HG03521 (cell line): ENCODE data around the gene GPR3.
"Not testable (repeated sequence)": the region's sequence is repeated elsewhere in the genome, so short reads cannot be mapped to it uniquely, and the experiment has no call there.

Experiments
- ATAC-seq: cut with Tn5 transposase; IDR thresholded peaks from one replicate; pipeline ENCODE4 v1.9.1; 2021; ENCODE audit warnings: mild to moderate bottlenecking, moderate library complexity; ENCODE audit not compliant: unreplicated experiment

GPR3 gene

DNA sequence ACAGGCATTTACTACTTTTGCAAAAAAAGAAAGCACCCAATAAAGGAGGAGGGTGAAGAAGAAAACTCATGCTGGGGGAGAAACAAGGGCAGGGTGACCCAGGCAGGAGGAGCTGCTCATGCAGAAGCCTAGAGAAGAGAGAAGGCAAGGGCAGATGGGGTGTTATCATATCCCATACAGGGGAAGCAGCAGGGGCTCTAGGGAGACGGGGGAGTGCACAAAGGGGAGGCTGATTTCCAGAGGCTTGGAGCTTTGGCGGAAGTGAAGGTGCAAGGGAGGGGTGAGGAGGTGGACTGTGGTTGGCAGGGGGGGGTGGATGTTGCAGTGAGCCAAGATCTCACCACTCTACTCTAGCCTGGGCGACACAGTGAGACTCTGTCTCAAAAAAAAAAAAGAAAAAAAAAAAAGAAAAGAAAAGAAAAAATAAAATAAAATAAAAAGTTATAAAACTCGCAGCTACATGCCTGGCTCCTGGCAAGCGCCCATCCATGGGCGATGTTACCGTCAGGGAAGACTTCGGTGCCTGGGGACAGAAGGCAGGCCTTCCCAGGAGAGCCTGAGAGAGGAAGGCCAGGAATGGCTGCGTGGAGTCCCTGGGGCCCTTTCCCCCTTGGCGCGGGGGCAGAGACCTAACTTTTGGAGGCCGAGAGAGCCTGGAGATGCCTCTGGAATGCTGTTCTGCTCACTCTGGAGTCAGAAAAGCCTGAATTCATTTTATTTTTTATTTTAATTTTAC is 14.5 kb upstream of the GPR3 start:
- ATAC-seq: no peak

DNA sequence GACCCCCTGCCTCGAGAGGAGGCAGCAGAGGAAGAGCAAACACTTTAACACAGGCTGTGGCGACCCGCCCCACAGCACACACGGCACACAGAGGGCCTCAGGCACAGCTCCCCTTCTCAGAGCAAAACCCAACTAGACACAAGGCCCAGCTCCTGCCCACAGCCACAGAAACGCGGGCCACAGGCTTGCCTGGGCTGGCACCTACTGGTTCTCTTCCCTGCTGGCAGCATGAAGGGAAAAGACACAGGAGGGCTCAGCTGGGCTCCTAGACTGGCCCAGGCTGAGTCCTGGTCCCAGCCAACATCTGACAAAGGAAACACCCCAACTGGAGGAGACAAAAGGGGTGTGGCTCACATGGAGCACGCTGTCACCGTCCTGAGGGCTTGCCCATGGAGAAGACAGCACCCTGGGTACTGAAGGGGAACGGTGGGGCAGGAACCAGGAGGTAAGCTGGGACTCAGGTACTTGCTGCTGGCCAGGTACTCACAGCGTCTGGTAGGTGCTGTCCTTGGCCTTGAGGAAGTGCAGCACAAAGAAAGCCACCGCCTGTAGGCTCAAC is 12.8 kb upstream of the GPR3 start:
- ATAC-seq: no peak

DNA sequence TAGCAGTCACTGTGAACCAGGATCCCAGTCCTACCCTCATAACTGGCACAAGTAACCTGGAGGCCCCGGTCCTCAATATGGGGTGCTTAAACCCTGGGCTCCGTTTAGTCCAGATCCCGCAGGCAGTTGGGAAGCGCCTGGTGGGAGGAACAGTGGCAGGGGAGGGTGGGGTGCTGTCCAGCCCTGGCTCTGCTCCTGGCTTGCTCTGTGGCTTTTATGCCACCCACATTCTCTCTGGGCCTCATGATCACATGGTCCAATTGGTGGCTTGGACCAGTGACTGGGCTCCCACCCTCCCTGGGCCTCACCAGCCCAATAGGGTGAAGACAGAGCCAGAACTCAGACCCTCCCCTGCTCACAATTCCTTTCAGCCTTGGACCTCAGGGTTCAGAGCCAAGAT is 12.2 kb upstream of the GPR3 start:
- ATAC-seq: no peak

DNA sequence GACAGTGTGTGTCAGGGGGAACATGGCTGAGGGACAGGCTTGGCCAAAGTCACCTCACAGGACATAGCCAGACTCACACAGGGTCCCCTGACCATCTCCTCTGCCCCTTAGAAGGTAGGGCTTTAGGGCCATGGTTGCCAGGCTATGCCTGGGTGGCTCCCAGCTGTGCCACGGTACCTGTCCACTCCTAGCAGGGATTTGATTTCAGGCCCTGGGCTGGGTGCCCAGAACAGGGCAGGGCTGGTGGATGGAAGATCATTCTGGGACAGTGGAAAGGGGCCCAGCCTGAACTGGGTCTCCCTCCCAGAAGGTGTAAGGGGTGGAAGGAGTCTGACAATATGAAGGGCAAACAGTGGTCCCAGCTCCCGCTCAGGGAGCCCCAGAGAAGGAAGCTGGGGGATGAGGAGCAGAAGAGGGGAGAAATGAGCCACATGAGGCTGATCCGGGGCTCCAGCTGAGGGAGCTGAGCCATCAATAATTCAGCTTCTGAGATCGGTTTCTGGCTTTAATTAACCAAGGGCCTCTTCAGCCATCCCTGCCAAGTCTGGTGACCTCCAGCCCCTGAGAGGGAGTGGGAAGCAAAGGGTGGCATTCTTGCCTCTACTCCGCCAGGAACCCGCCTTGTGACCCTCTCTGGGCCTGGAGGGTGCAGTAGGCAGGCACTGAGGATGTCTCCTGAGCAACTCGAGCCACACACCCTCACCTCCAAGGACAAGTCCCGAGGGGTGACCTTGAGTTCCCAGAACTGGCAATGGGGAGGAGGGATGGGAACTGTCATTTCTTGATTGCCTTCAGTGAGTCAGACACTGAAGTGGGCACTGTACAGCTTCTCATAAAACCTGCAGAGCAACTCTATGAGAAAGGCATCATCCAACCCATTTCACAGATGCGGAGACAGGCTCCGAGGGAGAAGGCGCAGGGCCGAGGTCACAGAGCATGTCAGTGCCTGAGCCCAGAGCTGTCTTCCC is 11.4 kb upstream of the GPR3 start:
- no peak for ATAC-seq

- ATAC-seq: no peak
These were observed 10.3 kb upstream of the GPR3 start for GRCh38 chr1:27381969-27382762.

- no peak for ATAC-seq
These were observed 9.3 kb upstream of the GPR3 start, which contains the start of gene CD164L2 for GRCh38 chr1:27383039-27383605. CD164L2 (minus strand) TSS chr1:27383333; CDS start chr1:27383239, 94 bp downstream.

DNA sequence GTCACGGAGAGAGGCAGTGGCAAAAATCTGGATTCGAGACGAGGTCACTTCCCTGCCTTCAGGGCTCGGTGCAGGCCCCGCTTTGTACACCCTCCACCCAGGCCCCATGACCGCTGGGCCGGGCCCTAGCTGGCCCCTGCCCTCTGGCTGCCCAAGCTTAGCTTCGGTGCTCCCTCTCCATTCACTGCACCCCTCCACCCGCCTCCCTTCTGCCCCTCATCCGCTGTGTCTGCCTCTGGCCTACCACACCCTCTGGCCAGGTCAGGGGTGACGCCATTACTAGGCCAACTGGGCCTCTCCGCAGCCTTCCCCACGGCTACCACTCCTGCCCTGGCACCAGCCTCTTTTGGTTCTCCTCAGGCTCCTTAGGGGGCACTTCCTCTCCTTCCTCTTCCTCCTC is 8.8 kb upstream of the GPR3 start:
- ATAC-seq: no peak

DNA sequence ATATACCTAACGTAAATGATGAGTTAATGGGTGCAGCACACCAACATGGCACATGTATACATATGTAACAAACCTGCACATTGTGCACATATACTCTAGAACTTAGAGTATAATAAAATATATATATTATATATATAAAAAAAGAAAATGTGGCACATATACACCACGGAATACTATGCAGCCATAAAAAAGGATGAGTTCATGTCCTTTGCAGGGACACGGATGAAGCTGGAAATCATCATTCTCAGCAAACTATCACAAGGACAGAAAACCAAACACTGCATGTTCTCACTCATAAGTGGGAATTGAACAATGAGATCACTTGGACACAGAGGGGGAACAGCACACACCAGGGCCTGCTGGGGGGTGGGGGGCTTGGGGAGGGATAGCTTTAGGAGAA is 7.6 kb upstream of the GPR3 start:
- not testable (repeated sequence) for ATAC-seq

DNA sequence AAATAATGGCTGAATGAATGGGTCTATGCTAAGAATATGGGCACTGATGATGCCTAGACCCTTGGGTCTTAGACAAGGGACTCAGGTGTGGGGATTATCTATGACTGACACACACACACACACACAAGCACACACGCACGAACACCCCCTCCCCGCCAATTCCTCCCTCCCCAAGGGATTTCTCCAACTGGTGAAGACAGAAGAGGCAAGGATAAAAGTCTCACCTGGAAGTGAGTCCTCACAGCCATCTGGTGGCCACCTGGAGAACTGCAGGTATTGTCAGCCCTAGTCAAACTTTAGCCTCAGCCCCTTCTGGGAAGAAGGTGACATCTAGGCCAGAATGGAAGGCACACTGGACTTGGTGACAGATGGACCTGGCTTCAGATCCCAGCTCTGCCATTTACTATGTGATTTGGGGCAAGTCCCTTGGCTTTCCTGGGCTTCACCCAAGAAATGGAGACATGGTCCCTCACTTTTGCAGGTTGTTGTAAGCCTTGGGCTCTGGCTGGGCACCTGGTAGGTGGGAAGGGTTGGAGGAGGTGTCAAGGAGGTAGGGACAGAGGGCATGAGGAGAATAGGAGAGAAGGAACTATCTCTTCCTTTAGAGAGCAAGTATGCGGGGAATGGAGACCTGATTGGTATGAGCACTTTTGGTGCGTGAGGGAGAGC is 4.0 kb upstream of the GPR3 start:
- no peak for ATAC-seq

DNA sequence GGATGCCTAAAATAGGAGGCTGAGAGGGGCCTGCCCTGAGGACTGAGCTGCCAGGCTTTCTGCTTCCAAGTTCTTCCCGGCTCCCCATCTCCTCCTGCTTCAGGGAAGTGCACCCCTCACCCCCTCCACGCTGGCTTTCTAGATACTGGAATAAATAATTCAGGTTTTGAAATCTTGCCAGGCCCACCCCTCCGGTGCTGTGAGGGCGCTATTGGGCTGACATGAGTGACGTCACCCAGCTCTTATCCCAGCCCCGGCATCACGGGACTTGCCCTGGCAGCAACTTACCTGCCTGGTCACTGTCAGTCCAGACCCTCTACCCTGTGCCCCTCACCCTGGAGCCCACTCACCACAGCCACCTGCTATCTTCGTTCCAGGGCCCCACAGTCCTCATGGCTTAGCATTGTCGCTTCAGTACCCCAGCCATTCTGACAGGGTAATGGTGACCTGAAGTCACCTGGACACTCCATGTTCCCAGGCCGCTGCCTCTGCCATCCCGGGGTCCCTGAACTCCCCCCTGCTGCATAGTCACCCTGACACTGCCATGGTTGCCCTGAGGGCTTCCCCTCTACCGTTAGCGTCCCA is 819 bp upstream of the GPR3 start:
- no peak for ATAC-seq

DNA sequence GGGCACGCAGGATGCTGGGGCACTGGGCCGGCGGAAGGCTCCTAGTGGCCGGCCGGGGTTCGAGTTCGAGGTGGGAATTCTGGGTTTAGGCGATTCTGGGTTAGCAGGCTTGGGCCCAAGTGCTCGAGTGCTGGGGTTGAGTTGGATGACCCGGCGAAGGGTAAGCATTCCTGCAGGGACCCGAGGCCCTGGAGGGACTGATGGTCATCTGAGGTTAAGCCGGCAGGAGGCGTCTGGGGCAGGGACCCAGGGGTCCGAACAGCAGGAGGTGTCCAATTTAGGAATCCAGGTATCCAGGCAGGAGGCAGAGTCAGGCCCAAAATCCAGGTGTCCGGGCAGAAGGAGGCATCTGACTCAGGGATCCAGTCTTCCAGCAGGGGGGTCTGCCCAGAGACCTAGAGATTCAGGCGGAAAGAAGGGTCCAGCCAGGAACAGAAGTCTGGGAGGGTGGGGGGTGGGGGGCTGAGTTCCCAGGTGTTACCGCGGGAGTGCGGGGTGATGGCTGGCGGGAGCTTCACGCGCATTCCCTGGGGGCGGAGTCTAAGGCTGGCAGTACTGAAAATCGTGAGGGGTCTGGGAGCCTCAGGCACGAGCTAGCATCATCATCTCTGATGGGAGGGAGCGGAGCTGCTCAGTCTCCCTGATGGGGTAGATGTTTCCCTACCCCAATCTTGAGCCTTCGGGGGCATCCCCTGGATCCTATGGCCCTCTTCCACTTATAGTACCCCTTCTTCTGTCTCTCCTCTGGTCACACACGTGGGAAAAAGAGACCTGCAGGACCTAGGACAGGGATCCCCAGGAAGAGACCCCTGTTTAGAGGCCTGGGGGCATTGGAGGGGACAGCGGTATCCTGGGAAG is 585 bp downstream of the GPR3 start:
- no peak for ATAC-seq

DNA sequence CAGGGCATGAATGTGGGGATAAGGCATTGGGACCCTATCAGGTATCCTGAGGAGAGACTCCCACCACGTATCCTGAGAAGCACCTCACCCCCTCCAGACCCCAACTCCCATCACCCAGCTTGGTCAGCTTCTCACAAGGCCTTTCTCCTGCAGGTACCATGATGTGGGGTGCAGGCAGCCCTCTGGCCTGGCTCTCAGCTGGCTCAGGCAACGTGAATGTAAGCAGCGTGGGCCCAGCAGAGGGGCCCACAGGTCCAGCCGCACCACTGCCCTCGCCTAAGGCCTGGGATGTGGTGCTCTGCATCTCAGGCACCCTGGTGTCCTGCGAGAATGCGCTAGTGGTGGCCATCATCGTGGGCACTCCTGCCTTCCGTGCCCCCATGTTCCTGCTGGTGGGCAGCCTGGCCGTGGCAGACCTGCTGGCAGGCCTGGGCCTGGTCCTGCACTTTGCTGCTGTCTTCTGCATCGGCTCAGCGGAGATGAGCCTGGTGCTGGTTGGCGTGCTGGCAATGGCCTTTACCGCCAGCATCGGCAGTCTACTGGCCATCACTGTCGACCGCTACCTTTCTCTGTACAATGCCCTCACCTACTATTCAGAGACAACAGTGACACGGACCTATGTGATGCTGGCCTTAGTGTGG is 1.3 kb downstream of the GPR3 start:
- ATAC-seq: no peak

- no peak for ATAC-seq
These were observed 1.8 kb downstream of the GPR3 start for GRCh38 chr1:27394282-27394658.

GRCh38 chr1:27394925-27395324 is 2.5 kb downstream of the GPR3 start:
- no peak for ATAC-seq

GRCh38 chr1:27395441-27396195 is 3.2 kb downstream of the GPR3 start:
- no peak for ATAC-seq

GRCh38 chr1:27397110-27397509 is 4.7 kb downstream of the GPR3 start:
- ATAC-seq: no peak

GRCh38 chr1:27397749-27398148 is 5.3 kb downstream of the GPR3 start:
- ATAC-seq: no peak
